MCF 10A (cell line): Measurements from ENCODE around the gene RAB8A. TPM values are rescaled to one million over a fixed set of nuclear protein-coding genes. Genes with fewer than 3 reads are reported as not detected.

Source experiments
- BruUV-seq: library from RNA; stranded (reverse); fragments of 400-500 nt; replicated peaks from 2 replicates; lab custom pipeline; 2021; lab: Mats Ljungman, UMichigan
- CTCF ChIA-PET: fragments of 300-600 bp; sonication (Branson Sonifier 250); formaldehyde crosslinking; extraction: SDS; loops from one replicate; lab custom pipeline; 2021; ENCODE audit warnings: antibody characterized with exemption, inconsistent platforms; lab: Yijun Ruan, JAX
- POLR2A ChIA-PET: fragments of 300-600, 350-650 bp; sonication (Branson Sonifier 250); formaldehyde crosslinking; extraction: SDS; loops from one replicate; lab custom pipeline; 2020; ENCODE audit warnings: antibody characterized with exemption, inconsistent platforms; lab: Yijun Ruan, JAX
- DNase-seq: peaks from one replicate; pipeline ENCODE4 v3.0.0-alpha.2; 2018; ENCODE audit not compliant: unreplicated experiment
- H3K27ac Mint-ChIP-seq: one replicate; pipeline ENCODE4 v1.8.0; 2022; ENCODE audit warnings: mild to moderate bottlenecking, low read depth, mixed read lengths; ENCODE audit not compliant: unreplicated experiment
- H3K27me3 Mint-ChIP-seq: one replicate; pipeline ENCODE4 v1.8.0; 2022; ENCODE audit warnings: mixed read lengths; ENCODE audit not compliant: insufficient read depth, unreplicated experiment
- H3K36me3 Mint-ChIP-seq: one replicate; pipeline ENCODE4 v1.8.0; 2022; ENCODE audit warnings: mild to moderate bottlenecking, moderate library complexity, mixed read lengths; ENCODE audit not compliant: insufficient read depth, unreplicated experiment
- H3K4me1 Mint-ChIP-seq: one replicate; pipeline ENCODE4 v1.8.0; 2022; ENCODE audit warnings: mixed read lengths; ENCODE audit not compliant: insufficient read depth, unreplicated experiment
- H3K4me3 Mint-ChIP-seq: one replicate; pipeline ENCODE4 v1.8.0; 2022; ENCODE audit warnings: mild to moderate bottlenecking, moderate library complexity, mixed read lengths; ENCODE audit not compliant: unreplicated experiment
- H3K9me3 Mint-ChIP-seq: one replicate; pipeline ENCODE4 v1.8.0; 2022; ENCODE audit warnings: mixed read lengths; ENCODE audit not compliant: unreplicated experiment
- CTCF ChIP-seq: fragments of 200-600 bp; IDR thresholded peaks from one replicate; pipeline ENCODE4 v1.8.0; 2022; ENCODE audit warnings: antibody characterized with exemption, mild to moderate bottlenecking; ENCODE audit not compliant: unreplicated experiment
- intact Hi-C: fragments of 100-400 bp; cut with micrococcal nuclease; formaldehyde crosslinking; loops from 2 replicates; pipeline ENCODE4 v1.14.1; 2022
- total RNA-seq: library from RNA; stranded (reverse); gene quantifications from 2 replicates; pipeline ENCODE4 v1.2.3, GENCODE V29; 2022

RAB8A gene
- total RNA-seq, 1 experiment from 2014 or later: 41.6 TPM

GRCh38 chr19:16160943-16161560, 49.4 kb downstream of the RAB8A start:
- Mint-ChIP-seq H3K27me3 (no peaks in the 10 kb centered on the region), H3K27ac (peak overlapping the region; percentile 63), H3K4me3 (no peak overlapping the region), H3K9me3 (no peaks in the 10 kb centered on the region), H3K36me3 (no peaks in the 10 kb centered on the region), H3K4me1 (peaks cover 14% of the 10 kb centered on the region)
- no peak for TF ChIP-seq CTCF
- ChIA-PET POLR2A (no interaction called here), CTCF (interaction anchor here (0.6 to 1.1 kb wide), 4 partner anchors 116 to 169 kb away, joined by 3 to 6 read pairs (median 4); no protein-coding TSS in a partner anchor)
- DNase-seq: peak; percentile 93
- intact Hi-C loops: loop anchor here (2.0 kb wide), 1 partner anchor 50 kb away; the partner anchor contains the start of gene RAB8A
- BruUV-seq: no TSS peak

- no TSS peak for BruUV-seq
- TF ChIP-seq CTCF: no peak
- H3K36me3 Mint-ChIP-seq: no peaks in the 10 kb centered on the region
- H3K4me3 Mint-ChIP-seq: no peak overlapping the region
- CTCF ChIA-PET: interaction anchor here (0.6 to 1.1 kb wide), 6 partner anchors 94 to 649 kb away, joined by 3 to 6 read pairs (median 3); no protein-coding TSS in a partner anchor
- H3K27me3 Mint-ChIP-seq: no peaks in the 10 kb centered on the region
- H3K27ac Mint-ChIP-seq: peak overlapping the region; percentile 63
- POLR2A ChIA-PET: interaction anchor here (0.6 kb wide), 1 partner anchor 57 kb away, joined by 4 read pairs; no protein-coding TSS in a partner anchor
- peaks cover 14% of the 10 kb centered on the region for H3K4me1 Mint-ChIP-seq
- no peaks in the 10 kb centered on the region for H3K9me3 Mint-ChIP-seq
- peak; percentile 94 for DNase-seq
- intact Hi-C loops: loop anchor here (2.0 kb wide), 1 partner anchor 51 kb away; the partner anchor contains the start of gene RAB8A
These were observed 50.2 kb downstream of the RAB8A start for GRCh38 chr19:16161840-16162239.

GRCh38 chr19:16164222-16164890, 52.7 kb downstream of the RAB8A start:
- H3K27ac Mint-ChIP-seq: no peak overlapping the region
- H3K9me3 Mint-ChIP-seq: no peaks in the 10 kb centered on the region
- TF ChIP-seq CTCF: no peak
- H3K4me3 Mint-ChIP-seq: no peak overlapping the region
- peaks cover 14% of the 10 kb centered on the region for H3K4me1 Mint-ChIP-seq
- no peaks in the 10 kb centered on the region for H3K27me3 Mint-ChIP-seq
- H3K36me3 Mint-ChIP-seq: no peaks in the 10 kb centered on the region
- intact Hi-C loops: no loop called here
- BruUV-seq: no TSS peak
- DNase-seq: no peak
- ChIA-PET CTCF (interaction anchor here (0.5 to 1.2 kb wide), 3 partner anchors 14 to 122 kb away, joined by 3 to 4 read pairs (median 3); no protein-coding TSS in a partner anchor), POLR2A (no interaction called here)

- H3K4me3 Mint-ChIP-seq: no peak overlapping the region
- no peaks in the 10 kb centered on the region for H3K9me3 Mint-ChIP-seq
- no peak for TF ChIP-seq CTCF
- intact Hi-C loops: no loop called here
- no peak overlapping the region for H3K27ac Mint-ChIP-seq
- no peaks in the 10 kb centered on the region for H3K27me3 Mint-ChIP-seq
- DNase-seq: no peak
- BruUV-seq: no TSS peak
- H3K36me3 Mint-ChIP-seq: no peaks in the 10 kb centered on the region
- POLR2A ChIA-PET: no interaction called here
- peaks cover 6% of the 10 kb centered on the region for H3K4me1 Mint-ChIP-seq
- CTCF ChIA-PET: no interaction called here
These were observed 54.7 kb downstream of the RAB8A start for GRCh38 chr19:16166417-16166816.
